Islet precursor cell (in vitro differentiated cells): ENCODE results near the gene POU2AF1.

ENCODE experiments used
- DNase-seq: peaks from one replicate; pipeline ENCODE4 v3.0.0-alpha.2; 2018

The POU2AF1 gene

GRCh38 chr11:111384494-111384893 lies 5.4 kb upstream of the POU2AF1 start:
- no peak for DNase-seq

GRCh38 chr11:111382451-111382850 lies 3.4 kb upstream of the POU2AF1 start:
- no peak for DNase-seq

GRCh38 chr11:111379602-111380136 lies 594 bp upstream of the POU2AF1 start:
- DNase-seq: no peak

- no peak for DNase-seq
Measured at GRCh38 chr11:111378185-111378860, 752 bp downstream of the POU2AF1 start.

DNA sequence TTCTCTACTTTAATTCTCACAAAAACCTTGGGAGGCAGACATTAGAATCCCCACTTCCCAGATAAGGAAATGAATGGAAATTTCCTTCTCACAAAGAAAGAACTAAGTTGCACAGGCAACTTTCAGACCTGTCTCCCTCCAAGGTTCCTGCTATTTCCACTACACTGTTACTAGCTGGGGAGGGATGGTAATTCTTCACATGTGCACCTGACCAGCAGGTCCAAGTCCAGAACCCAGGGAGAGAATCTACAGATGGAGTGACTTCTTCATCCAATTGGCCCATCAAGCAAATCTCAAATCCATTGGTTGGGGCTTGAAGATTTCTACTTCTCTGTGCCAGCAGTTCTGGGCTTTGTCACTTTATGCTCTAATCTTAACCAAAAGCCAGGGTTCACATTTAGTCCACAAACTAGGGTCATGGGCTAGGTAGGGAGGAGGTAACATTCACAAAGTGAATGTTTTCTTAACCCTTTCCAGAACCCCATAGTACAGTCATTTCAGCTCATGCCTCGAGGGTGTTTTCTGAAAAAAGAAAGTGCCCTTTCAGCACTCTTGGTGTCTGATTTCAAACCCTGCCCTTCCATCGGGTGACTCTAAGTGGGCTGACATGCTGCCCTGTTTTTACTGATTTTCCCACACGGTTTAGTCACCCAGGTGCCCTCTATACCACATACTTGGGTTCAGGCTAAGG lies 2.7 kb downstream of the POU2AF1 start:
- DNase-seq: no peak

- DNase-seq: no peak
Measured at GRCh38 chr11:111373590-111373989, 5.5 kb downstream of the POU2AF1 start.

DNA sequence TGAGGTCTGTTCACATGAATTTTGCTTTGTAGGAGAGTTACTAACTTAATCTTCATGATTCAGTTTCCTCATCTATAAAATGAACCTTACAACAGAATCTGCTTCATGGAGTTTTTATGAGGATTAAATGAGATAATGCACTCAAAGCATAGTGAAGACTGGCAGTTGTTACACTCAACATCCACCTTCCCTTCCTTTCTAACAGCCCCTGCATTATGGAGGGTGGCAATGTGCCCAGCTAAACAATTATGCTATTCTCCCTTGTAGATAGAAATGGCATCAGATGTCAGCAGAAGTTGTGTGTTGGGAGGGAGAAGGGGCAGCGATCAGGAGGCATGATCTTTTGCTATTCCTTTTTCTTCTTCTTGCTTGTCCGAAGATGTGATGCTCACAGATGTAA lies 6.5 kb downstream of the POU2AF1 start:
- no peak for DNase-seq

GRCh38 chr11:111370902-111371578 lies 8.0 kb downstream of the POU2AF1 start:
- DNase-seq: no peak

- no peak for DNase-seq
Measured at GRCh38 chr11:111370270-111370901, 8.7 kb downstream of the POU2AF1 start.

DNA sequence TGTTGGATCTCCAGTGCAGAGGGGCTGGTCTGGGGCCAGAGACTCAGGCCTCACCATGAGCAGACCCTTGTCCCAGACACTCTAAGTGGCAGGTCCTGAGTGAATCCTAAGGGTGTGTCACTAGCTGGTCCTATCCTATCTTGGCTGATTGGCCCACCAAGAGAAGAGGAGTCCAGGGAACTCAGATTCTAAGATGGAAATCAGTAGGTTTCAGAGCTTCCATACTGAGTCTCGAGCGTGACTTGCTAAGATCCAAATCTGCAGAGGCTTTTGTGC lies 10.9 kb downstream of the POU2AF1 start:
- DNase-seq: no peak

DNA sequence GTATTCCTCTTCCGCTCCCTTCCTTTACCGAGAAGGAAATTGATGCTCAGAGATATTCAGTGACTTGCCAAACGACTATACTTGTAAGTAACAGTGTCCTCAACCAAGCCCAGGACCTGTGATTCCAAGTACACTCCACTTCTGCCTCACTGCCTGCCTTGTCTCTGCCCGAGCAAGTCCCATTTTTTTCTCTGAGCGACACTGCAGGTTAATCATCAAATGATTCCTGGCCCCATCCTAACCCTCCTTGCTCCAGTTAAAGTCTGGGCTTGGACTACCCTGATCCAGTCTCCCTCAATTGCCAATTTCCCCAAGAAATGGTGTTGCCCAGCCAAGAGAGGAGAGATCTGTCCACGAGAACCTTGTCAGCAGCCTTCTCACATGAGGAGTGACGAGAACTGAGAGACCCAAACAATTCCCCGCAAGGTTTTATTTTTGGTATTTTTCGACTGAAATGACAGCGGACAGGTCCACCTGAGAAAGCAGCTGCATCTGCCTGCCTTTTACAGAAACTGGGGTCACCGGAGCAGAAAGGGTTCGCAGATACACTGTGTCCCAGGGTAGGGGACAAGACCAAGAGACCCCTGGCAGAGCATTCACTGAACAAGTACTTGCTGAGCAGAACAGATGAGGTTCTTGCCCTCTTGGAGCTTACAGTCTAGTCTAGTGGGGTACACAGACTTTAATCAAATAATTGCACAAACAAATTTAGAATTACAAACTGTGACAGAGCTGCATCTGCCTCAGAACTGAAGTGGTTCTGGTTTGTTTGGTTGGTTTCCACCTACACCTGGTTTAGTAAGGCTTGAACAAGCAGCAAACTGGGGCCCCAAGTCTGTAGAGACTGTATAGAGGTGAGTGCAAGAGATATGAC lies 11.4 kb downstream of the POU2AF1 start:
- DNase-seq: no peak

DNA sequence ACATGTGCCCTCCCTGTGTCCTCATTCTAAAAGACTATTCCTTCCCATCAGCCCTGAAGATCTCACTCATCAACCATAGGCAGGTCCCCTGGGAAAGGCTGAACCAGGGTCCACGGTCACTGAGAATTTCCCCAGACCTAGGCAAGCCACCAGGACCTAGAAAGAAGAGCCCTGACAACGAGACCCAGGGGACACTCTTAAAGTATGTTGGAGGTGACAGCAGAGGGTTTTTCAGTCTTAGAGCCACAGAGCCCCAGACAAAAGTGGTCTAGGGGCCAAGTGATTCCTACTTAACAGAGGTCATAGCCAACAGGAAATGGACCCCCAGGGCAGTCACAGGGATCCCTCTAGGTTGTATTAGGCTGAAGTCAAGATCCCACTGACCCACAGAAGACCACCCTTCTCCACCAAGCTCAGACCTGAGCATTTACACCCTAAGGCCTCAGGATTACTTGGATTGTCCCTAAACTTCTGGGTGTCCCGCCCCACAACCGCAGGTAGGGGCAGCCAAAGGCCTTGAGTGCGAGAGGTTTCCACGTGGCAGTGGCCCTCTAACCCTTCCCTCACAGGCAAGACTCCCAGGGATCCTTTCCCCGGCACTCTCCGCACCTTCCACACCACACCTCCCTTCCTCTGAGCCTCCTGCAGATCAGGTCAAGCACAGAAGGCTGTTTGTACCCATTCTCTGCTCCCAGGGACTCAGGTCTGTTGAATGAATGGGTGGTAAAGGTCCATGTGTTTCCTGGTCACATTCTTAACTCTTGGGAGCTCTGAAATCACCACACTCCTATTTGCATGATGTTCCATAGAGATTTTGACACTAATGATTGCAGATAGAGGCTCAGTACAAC lies 12.3 kb downstream of the POU2AF1 start:
- no peak for DNase-seq

DNA sequence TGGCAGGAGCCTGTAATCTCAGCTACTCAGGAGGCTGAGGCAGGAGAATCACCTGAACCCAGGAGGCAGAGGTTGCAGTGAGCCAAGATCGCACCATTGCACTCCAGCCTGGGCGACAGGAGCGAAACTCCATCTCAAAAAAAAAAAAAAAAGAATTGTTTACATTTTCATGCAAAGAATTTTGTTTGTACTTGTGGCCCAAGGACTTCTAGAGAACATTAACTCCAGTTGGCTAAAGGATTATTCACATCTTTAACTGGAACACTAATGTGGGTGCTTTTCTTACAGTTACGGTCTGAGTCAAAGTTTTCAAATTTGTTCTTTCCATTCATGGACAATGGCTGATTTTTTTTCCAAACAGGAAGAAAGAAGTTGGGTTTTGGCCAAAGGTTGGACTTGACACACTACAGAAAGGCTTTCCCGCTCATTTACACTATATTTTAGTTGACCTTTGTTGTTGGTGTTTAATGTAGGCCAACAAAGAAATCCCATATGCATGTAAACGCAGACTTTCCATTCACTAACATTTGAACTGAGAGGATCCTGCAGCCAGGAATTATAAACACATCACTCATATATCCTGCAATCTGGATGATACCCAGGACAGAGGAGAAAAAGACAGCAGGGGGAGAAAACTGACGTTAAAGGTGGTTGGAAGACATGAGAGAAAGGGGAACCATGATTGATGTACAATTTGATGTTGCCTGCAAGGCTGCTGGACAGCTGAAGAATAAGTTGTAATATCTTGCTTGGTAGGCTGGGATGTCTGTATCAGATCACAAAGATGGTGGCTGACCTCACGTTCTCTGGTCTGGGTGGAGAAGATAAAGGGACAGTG lies 13.1 kb downstream of the POU2AF1 start:
- no peak for DNase-seq

DNA sequence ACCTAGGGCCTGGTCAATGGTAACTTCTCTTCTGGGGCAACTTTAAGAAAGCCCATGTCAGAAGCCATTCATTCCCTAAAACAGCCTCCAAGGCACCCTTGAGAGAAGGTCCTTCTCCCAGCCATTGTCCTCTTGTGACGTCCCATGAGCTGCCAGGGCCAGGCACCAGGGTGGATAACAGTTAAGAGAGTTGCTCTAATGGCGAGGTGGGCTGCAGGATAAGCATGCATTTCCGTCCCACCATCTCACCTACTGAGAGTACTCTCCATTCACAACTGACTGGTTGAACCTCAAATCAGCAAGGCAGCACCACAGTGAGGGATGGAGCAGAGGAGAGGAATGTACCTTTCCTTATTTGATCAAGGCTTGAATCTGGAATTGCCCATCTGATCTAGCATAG lies 14.6 kb downstream of the POU2AF1 start:
- DNase-seq: no peak

- DNase-seq: no peak
Measured at GRCh38 chr11:111363985-111364384, 15.1 kb downstream of the POU2AF1 start.

- DNase-seq: no peak
Measured at GRCh38 chr11:111362887-111363411, 16.1 kb downstream of the POU2AF1 start.

DNA sequence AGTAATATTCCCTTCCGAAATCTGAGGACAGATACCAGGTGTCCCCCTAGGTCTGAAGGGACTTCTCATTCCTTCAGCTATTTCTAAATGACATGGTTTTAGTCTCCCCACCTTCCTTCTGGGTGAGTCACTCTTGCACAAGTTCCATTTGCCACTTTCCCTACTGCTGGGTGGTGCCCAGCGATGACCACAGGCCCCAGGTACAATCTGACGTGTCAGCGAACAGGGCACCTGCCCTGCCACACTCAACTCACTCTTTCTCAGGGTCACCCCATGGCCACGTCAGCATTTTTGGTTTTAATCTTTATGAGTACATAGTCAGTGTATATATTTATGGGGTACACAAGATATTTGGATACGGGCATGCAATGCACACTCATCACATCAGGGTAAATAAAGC lies 17.2 kb downstream of the POU2AF1 start:
- DNase-seq: no peak

DNA sequence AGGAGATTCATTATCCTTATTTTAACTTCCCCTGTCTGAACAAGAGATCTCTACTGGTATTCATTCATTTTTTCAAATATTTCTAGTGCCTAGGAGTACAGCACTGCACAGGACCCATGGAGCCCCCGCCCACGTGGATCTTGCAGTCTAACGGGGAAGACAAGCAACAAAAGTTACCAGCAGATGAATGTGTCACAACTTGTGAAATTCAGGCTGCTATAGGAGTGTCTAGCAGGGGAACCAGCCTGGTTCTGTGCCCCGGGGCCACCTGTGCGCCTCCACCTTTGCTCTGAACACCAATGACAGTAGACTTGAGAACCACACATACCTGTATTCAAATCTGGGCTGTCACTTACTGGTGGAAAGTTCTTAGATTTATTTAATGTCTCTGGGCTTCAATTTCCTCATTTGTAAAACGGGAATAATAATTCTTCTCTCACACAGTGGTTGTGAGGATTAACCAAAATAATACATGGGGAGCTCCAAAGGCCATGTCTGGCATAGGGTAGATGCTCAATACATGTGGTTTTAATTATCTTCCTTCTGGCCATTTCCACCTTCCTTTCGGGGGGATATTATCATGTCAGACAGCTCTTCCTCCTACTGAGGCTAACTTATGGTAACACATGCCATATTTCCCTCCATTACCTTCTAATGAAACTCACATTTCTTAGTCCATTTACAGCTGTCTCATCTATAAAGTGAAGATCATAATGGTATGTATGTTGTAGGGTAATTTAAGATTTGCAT lies 17.8 kb downstream of the POU2AF1 start:
- DNase-seq: no peak

DNA sequence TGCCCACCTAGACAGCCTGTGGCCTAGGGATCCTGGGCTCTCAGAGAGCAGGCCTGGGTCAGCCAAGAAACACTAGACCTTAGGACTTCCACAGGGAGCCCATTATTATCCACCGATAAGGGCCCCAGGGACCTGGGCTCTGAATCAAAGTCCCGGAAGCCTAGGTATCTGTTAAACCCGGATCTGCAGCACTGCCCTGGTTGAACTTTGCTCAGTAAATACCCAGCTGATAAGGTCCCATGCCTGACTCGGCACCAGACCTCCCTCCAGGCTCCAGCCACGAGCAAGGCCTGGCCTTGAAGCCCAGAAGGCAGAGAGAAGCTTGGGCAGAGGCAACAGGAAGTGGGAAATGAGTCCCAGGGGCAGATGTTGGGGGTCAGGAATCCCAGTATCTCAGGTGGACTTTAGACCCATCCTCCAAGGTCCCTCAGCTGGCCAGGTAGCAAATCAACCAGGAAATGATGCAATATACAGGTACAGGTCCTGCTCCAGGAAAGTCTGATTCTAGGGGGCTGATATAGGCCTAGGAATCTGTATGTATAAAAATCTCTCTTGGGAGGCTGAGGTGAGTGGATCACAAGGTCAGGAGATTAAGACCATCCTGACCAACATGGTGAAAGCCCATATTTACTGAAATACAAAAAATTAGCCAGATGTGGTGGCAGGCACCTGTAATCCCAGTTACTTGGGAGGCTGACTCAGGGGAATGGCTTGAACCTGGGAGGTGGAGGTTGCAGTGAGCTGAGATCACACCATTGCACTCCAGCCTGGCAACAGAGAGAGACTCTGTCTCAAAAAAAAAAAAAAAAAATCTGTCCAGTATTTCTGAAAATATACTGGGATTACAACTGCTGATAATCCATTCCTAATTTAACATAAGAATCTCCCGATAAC lies 18.7 kb downstream of the POU2AF1 start:
- no peak for DNase-seq
